ENCODE data around the gene NUB1. TPM values are rescaled to one million over a fixed set of nuclear protein-coding genes. Genes with fewer than 3 reads are reported as not detected.

The NUB1 gene
- total RNA-seq, 1 donor from 2014 or later = 61.7 TPM

- H3K36me3 Mint-ChIP-seq (ENCODE audit: unreplicated experiment) = peaks cover 28% of the 10 kb centered on the region
- no peak for DNase-seq (ENCODE audit: extremely low spot score, unreplicated experiment)
- no peaks in the 10 kb centered on the region for H3K27me3 Mint-ChIP-seq (ENCODE audit: unreplicated experiment)
- peaks cover 3% of the 10 kb centered on the region for H3K9me3 Mint-ChIP-seq (ENCODE audit: unreplicated experiment)
- TF ChIP-seq CTCF (IDR thresholded peaks at IDR 0.05) = peak; percentile 99
- no peak overlapping the region for H3K4me3 Mint-ChIP-seq (ENCODE audit: unreplicated experiment)
- no peak overlapping the region for H3K27ac Mint-ChIP-seq (ENCODE audit: unreplicated experiment)
- peaks cover 15% of the 10 kb centered on the region for H3K4me1 Mint-ChIP-seq (ENCODE audit: unreplicated experiment)
Measured at GRCh38 chr7:151368136-151368571, 26.5 kb downstream of the NUB1 start.

- Mint-ChIP-seq H3K36me3 (ENCODE audit: unreplicated experiment) (peaks cover 33% of the 10 kb centered on the region), H3K27ac (ENCODE audit: unreplicated experiment) (no peak overlapping the region), H3K27me3 (ENCODE audit: unreplicated experiment) (no peaks in the 10 kb centered on the region), H3K9me3 (ENCODE audit: unreplicated experiment) (no peaks in the 10 kb centered on the region), H3K4me1 (ENCODE audit: unreplicated experiment) (peaks cover 17% of the 10 kb centered on the region), H3K4me3 (ENCODE audit: unreplicated experiment) (no peak overlapping the region)
- no peak for TF ChIP-seq CTCF (IDR thresholded peaks at IDR 0.05)
- no peak for DNase-seq (ENCODE audit: extremely low spot score, unreplicated experiment)
Measured at GRCh38 chr7:151371266-151371665, 29.7 kb downstream of the NUB1 start.

- DNase-seq (ENCODE audit: extremely low spot score, unreplicated experiment) = no peak
- no peaks in the 10 kb centered on the region for H3K27me3 Mint-ChIP-seq (ENCODE audit: unreplicated experiment)
- peaks cover 17% of the 10 kb centered on the region for H3K4me1 Mint-ChIP-seq (ENCODE audit: unreplicated experiment)
- no peaks in the 10 kb centered on the region for H3K9me3 Mint-ChIP-seq (ENCODE audit: unreplicated experiment)
- no peak overlapping the region for H3K4me3 Mint-ChIP-seq (ENCODE audit: unreplicated experiment)
- no peak for TF ChIP-seq CTCF (IDR thresholded peaks at IDR 0.05)
- peaks cover 41% of the 10 kb centered on the region for H3K36me3 Mint-ChIP-seq (ENCODE audit: unreplicated experiment)
- peak overlapping the region; percentile 52 for H3K27ac Mint-ChIP-seq (ENCODE audit: unreplicated experiment)
Measured at GRCh38 chr7:151372612-151373265, 31.1 kb downstream of the NUB1 start.

- H3K4me1 Mint-ChIP-seq (ENCODE audit: unreplicated experiment) = peaks cover 12% of the 10 kb centered on the region
- DNase-seq (ENCODE audit: extremely low spot score, unreplicated experiment) = no peak
- H3K27me3 Mint-ChIP-seq (ENCODE audit: unreplicated experiment) = no peaks in the 10 kb centered on the region
- peaks cover 47% of the 10 kb centered on the region for H3K36me3 Mint-ChIP-seq (ENCODE audit: unreplicated experiment)
- no peak overlapping the region for H3K4me3 Mint-ChIP-seq (ENCODE audit: unreplicated experiment)
- TF ChIP-seq CTCF (IDR thresholded peaks at IDR 0.05) = no peak
- H3K27ac Mint-ChIP-seq (ENCODE audit: unreplicated experiment) = no peak overlapping the region
- no peaks in the 10 kb centered on the region for H3K9me3 Mint-ChIP-seq (ENCODE audit: unreplicated experiment)
Measured at GRCh38 chr7:151373599-151373998, 32.0 kb downstream of the NUB1 start.

- H3K4me1 Mint-ChIP-seq (ENCODE audit: unreplicated experiment) = peaks cover 12% of the 10 kb centered on the region
- H3K9me3 Mint-ChIP-seq (ENCODE audit: unreplicated experiment) = no peaks in the 10 kb centered on the region
- H3K36me3 Mint-ChIP-seq (ENCODE audit: unreplicated experiment) = peaks cover 47% of the 10 kb centered on the region
- DNase-seq (ENCODE audit: extremely low spot score, unreplicated experiment) = no peak
- H3K27ac Mint-ChIP-seq (ENCODE audit: unreplicated experiment) = no peak overlapping the region
- H3K27me3 Mint-ChIP-seq (ENCODE audit: unreplicated experiment) = no peaks in the 10 kb centered on the region
- no peak for TF ChIP-seq CTCF (IDR thresholded peaks at IDR 0.05)
- no peak overlapping the region for H3K4me3 Mint-ChIP-seq (ENCODE audit: unreplicated experiment)
Measured at GRCh38 chr7:151374139-151374538, 32.5 kb downstream of the NUB1 start.
